ENCODE data around the gene NKAIN2. TPM values are rescaled to one million over a fixed set of nuclear protein-coding genes. Genes with fewer than 3 reads are reported as not detected.

NKAIN2 gene
- polyA plus RNA-seq, 1 donor (not counting 4 experiments of a cell fraction or from before 2014, with no cell fraction given), result 0.13 TPM

- dilution Hi-C loops (cut with MboI; ENCODE audit: extremely low pct_ligation_motif_present, low sequenced_read_pairs), result no loop called here
- Histone ChIP-seq H3K9me3 (ENCODE audit: control insufficient read depth, low read depth, low read length) (no peaks in the 10 kb centered on the region), H3K4me1 (ENCODE audit: control insufficient read depth, extremely low read depth, insufficient read depth, low read length) (peaks cover 10% of the 10 kb centered on the region), H3K4me3 (ENCODE audit: control insufficient read depth in 2 of 3, extremely low read depth in 1 of 3, insufficient read depth in 2 of 3, low read depth in 1 of 3, low read length in 3 of 3) (no peak overlapping the region), H3K27me3 (ENCODE audit: control insufficient read depth, extremely low read depth, insufficient read depth, low read length) (no peaks in the 10 kb centered on the region), H2AFZ (ENCODE audit: control insufficient read depth, low read length) (no peak overlapping the region), H3K9ac (ENCODE audit: control insufficient read depth, extremely low read depth, insufficient read depth, low read length) (no peak overlapping the region), H3K9me1 (ENCODE audit: control insufficient read depth, extremely low read depth, insufficient read depth, low read length) (no peaks in the 10 kb centered on the region), H4K20me1 (ENCODE audit: control insufficient read depth, extremely low read depth, insufficient read depth, low read length) (no peaks in the 10 kb centered on the region), H3K36me3 (ENCODE audit: control insufficient read depth in 2 of 2, extremely low read depth in 1 of 2, insufficient read depth in 2 of 2, low read length in 2 of 2) (no peaks in the 10 kb centered on the region), H3K79me2 (ENCODE audit: control insufficient read depth, insufficient read depth, low read length) (no peaks in the 10 kb centered on the region), H3K27ac (ENCODE audit: control insufficient read depth, insufficient read depth, low read length) (no peak overlapping the region), H3K4me2 (ENCODE audit: control insufficient read depth, extremely low read depth, insufficient read depth, low read depth, low read length) (peak overlapping the region; percentile 64)
- FAIRE-seq (peak; percentile 71), DNase-seq (ENCODE audit: low read depth, low spot score) (no peak)
- TF ChIP-seq CTCF (optimal IDR thresholded peaks at IDR 0.05 in 1 of 3, IDR thresholded peaks at IDR 0.05 in 1 of 3, conservative IDR thresholded peaks at IDR 0.05 in 1 of 3; ENCODE audit: extremely low read depth in 1 of 3, insufficient read depth in 2 of 3, low read length in 3 of 3) (no peak), EZH2 (IDR thresholded peaks at IDR 0.05; ENCODE audit: low read length) (no peak)
Measured at GRCh38 chr6:124792386-124792785, 988.7 kb downstream of the NKAIN2 start.

GRCh38 chr6:124793398-124793797 is 989.7 kb downstream of the NKAIN2 start:
- no peak for TF ChIP-seq CTCF (optimal IDR thresholded peaks at IDR 0.05 in 1 of 3, IDR thresholded peaks at IDR 0.05 in 1 of 3, conservative IDR thresholded peaks at IDR 0.05 in 1 of 3; ENCODE audit: extremely low read depth in 1 of 3, insufficient read depth in 2 of 3, low read length in 3 of 3)
- no peak for TF ChIP-seq EZH2 (IDR thresholded peaks at IDR 0.05; ENCODE audit: low read length)
- dilution Hi-C loops (cut with MboI; ENCODE audit: extremely low pct_ligation_motif_present, low sequenced_read_pairs), result no loop called here
- no peak overlapping the region for H3K9ac ChIP-seq (ENCODE audit: control insufficient read depth, extremely low read depth, insufficient read depth, low read length)
- no peaks in the 10 kb centered on the region for H3K9me3 ChIP-seq (ENCODE audit: control insufficient read depth, low read depth, low read length)
- H3K27ac ChIP-seq (ENCODE audit: control insufficient read depth, insufficient read depth, low read length), result no peak overlapping the region
- H3K27me3 ChIP-seq (ENCODE audit: control insufficient read depth, extremely low read depth, insufficient read depth, low read length), result no peaks in the 10 kb centered on the region
- no peak overlapping the region for H2AFZ ChIP-seq (ENCODE audit: control insufficient read depth, low read length)
- no peaks in the 10 kb centered on the region for H3K36me3 ChIP-seq (ENCODE audit: control insufficient read depth in 2 of 2, extremely low read depth in 1 of 2, insufficient read depth in 2 of 2, low read length in 2 of 2)
- H3K4me3 ChIP-seq (ENCODE audit: control insufficient read depth in 2 of 3, extremely low read depth in 1 of 3, insufficient read depth in 2 of 3, low read depth in 1 of 3, low read length in 3 of 3), result no peak overlapping the region
- no peaks in the 10 kb centered on the region for H3K9me1 ChIP-seq (ENCODE audit: control insufficient read depth, extremely low read depth, insufficient read depth, low read length)
- DNase-seq (ENCODE audit: low read depth, low spot score), result no peak
- H3K4me2 ChIP-seq (ENCODE audit: control insufficient read depth, extremely low read depth, insufficient read depth, low read depth, low read length), result no peak overlapping the region
- peaks cover 10% of the 10 kb centered on the region for H3K4me1 ChIP-seq (ENCODE audit: control insufficient read depth, extremely low read depth, insufficient read depth, low read length)
- FAIRE-seq, result no peak
- no peaks in the 10 kb centered on the region for H3K79me2 ChIP-seq (ENCODE audit: control insufficient read depth, insufficient read depth, low read length)
- H4K20me1 ChIP-seq (ENCODE audit: control insufficient read depth, extremely low read depth, insufficient read depth, low read length), result no peaks in the 10 kb centered on the region
